BLaER1 (cell line): ENCODE data around the gene HEATR3.

Source experiments
- H3K27ac ChIP-seq: shearing (Covaris generic); formaldehyde crosslinking; 2 replicates; pipeline ENCODE4 v1.8.1; 2022
- H3K27me3 ChIP-seq: shearing (Covaris generic); formaldehyde crosslinking; 2 replicates; pipeline ENCODE4 v1.8.1; 2022
- H3K36me3 ChIP-seq: shearing (Covaris generic); formaldehyde crosslinking; 2 replicates; pipeline ENCODE4 v1.8.1; 2022
- H3K4me1 ChIP-seq: shearing (Covaris generic); formaldehyde crosslinking; 2 replicates; pipeline ENCODE4 v1.8.1; 2022
- H3K4me2 ChIP-seq: shearing (Covaris generic); formaldehyde crosslinking; 2 replicates; pipeline ENCODE4 v1.8.1; 2022
- H3K4me3 ChIP-seq: shearing (Covaris generic); formaldehyde crosslinking; 2 replicates; pipeline ENCODE4 v1.8.1; 2022
- H3K9ac ChIP-seq: shearing (Covaris generic); formaldehyde crosslinking; 2 replicates; pipeline ENCODE4 v1.8.1; 2022
- H3K9me3 ChIP-seq: shearing (Covaris generic); formaldehyde crosslinking; 2 replicates; pipeline ENCODE4 v1.8.1; 2022
- H4K20me1 ChIP-seq: shearing (Covaris generic); formaldehyde crosslinking; 2 replicates; pipeline ENCODE4 v1.8.1; 2022
- Cebpa-rat ChIP-seq: shearing (Covaris generic); IDR thresholded peaks from 2 replicates; pipeline ENCODE4 v1.8.1; 2022

The HEATR3 gene

DNA sequence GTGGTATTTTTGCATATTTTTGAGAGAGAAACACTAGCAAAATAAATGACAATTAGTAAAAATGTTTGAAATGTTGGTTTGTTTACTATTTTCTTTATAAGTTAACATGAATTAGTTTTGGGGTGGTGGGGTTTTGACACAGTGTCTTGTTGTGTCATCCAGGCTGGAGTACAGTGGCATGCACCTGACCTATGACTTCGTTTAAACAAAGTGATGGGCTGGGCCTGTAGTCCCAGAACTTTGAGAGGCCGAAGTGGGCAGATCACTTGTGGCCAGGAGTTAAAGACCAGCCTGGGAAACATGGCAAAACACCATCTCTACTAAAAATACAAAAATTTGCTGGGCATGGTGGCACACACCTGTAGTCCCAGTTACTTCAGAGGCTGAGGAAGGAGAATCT, 17.9 kb upstream of the HEATR3 start:
- TF ChIP-seq Cebpa-rat = no peak
- Histone ChIP-seq H3K4me2 (no peak overlapping the region), H3K4me1 (no peaks in the 10 kb centered on the region), H4K20me1 (no peaks in the 10 kb centered on the region), H3K27ac (no peak overlapping the region), H3K36me3 (no peaks in the 10 kb centered on the region), H3K4me3 (no peak overlapping the region), H3K27me3 (no peaks in the 10 kb centered on the region), H3K9me3 (no peaks in the 10 kb centered on the region), H3K9ac (no peak overlapping the region)

DNA sequence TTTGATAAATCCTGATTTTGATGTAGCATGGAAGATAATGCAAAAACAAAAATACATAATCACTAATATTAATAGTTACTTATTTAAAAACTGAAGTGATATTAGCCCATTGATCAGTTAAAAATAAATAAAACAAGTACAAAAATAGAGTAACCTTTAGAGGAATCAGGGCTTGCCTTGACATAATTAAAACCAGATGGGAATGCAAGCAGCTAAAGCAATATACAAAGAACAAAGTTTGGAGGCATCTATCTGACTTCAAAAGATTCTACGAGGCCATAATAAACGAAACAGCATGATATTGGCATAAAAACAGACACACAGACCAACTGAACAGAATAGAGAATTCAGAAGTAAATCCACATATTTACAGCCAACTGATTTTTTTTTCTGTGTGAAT, 15.0 kb upstream of the HEATR3 start:
- Histone ChIP-seq H3K4me3 (no peak overlapping the region), H4K20me1 (no peaks in the 10 kb centered on the region), H3K9ac (no peak overlapping the region), H3K27me3 (no peaks in the 10 kb centered on the region), H3K36me3 (no peaks in the 10 kb centered on the region), H3K4me2 (no peak overlapping the region), H3K4me1 (no peaks in the 10 kb centered on the region), H3K9me3 (peaks cover 1% of the 10 kb centered on the region; the same call in 1 of the 2 replicates), H3K27ac (no peak overlapping the region)
- no peak for TF ChIP-seq Cebpa-rat

DNA sequence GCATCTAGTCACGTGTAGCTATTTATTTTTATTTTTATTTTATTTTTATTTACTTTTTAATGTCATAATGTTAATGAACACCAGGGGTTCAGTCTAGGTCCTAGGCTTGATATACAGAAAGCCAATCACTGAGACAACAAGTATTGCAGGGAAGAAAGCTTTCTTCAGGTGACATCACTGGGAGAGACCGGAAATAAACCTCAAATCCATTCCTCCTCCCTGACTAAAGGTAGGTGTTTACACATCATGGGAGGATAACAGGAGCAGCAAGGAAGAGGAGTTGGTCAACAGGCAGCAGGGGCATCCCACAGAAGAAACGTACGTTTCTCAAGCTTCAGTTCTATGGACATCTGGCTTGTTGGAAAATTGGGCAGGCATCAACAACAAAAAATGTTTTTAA, 9.5 kb upstream of the HEATR3 start:
- Histone ChIP-seq H3K4me2 (no peak overlapping the region), H3K4me3 (no peak overlapping the region), H3K36me3 (no peaks in the 10 kb centered on the region), H3K27ac (no peak overlapping the region), H3K4me1 (no peaks in the 10 kb centered on the region), H3K27me3 (no peaks in the 10 kb centered on the region), H4K20me1 (no peaks in the 10 kb centered on the region), H3K9ac (no peak overlapping the region), H3K9me3 (peaks cover 11% of the 10 kb centered on the region)
- no peak for TF ChIP-seq Cebpa-rat

DNA sequence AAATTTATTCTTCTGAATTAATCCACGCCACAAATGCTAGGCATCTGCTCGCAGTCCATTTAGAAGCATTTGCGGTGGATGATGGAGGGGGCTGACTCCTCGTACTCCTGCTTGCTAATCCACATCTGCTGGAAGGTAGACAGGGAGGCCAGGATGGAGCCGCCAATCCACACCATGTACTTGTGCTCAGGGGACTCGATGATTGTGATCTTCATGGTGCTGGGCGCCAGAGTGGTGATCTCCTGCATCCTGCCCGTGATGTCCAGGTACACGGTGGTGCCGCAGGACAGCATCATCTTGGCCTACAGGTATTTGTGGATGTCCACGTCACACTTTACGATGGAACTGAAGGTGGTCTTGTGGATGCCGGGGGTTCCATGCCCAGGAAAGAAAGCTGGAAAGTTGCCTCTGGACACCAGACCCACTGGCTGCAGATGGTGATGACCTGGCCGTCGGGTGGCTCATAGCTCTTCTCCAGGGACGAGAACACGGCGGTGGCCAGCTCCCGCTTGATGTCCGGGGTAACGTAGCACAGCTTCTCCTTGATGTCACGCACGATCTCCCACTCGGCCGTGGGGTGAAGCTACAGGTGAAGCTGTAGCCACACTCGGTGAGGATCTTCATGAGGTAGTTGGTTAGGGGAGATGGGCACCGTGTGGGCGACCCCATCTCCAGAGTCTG, 7.5 kb upstream of the HEATR3 start:
- H3K4me3 ChIP-seq = no peak overlapping the region
- H3K4me2 ChIP-seq = no peak overlapping the region
- peaks cover 11% of the 10 kb centered on the region for H3K9me3 ChIP-seq
- no peaks in the 10 kb centered on the region for H4K20me1 ChIP-seq
- no peak overlapping the region for H3K27ac ChIP-seq
- H3K27me3 ChIP-seq = no peaks in the 10 kb centered on the region
- H3K36me3 ChIP-seq = no peaks in the 10 kb centered on the region
- no peaks in the 10 kb centered on the region for H3K4me1 ChIP-seq
- H3K9ac ChIP-seq = no peak overlapping the region
- TF ChIP-seq Cebpa-rat = no peak

DNA sequence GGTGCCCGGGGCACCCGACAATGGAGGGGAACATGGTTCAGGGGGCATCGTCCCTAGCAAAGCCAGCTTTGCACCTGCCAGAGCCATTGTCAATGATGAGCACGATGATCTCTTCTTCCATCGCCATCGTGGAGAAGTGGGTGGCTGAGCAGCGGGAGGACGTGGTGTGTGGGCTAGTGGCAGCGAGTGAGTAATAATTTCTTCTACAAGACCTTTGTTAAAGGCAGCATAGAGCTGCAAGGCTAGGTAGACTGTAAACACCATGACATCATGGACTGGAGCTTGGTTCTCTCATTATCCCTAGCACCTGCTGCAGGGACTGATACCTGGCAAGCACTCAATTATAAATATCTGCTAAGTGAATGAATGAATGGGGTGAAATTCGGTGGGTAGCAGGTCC, 6.7 kb upstream of the HEATR3 start:
- TF ChIP-seq Cebpa-rat = no peak
- H3K9me3 ChIP-seq = peaks cover 11% of the 10 kb centered on the region
- H4K20me1 ChIP-seq = no peaks in the 10 kb centered on the region
- H3K9ac ChIP-seq = no peak overlapping the region
- no peak overlapping the region for H3K4me3 ChIP-seq
- no peaks in the 10 kb centered on the region for H3K27me3 ChIP-seq
- H3K4me2 ChIP-seq = no peak overlapping the region
- no peaks in the 10 kb centered on the region for H3K36me3 ChIP-seq
- no peak overlapping the region for H3K27ac ChIP-seq
- no peaks in the 10 kb centered on the region for H3K4me1 ChIP-seq

DNA sequence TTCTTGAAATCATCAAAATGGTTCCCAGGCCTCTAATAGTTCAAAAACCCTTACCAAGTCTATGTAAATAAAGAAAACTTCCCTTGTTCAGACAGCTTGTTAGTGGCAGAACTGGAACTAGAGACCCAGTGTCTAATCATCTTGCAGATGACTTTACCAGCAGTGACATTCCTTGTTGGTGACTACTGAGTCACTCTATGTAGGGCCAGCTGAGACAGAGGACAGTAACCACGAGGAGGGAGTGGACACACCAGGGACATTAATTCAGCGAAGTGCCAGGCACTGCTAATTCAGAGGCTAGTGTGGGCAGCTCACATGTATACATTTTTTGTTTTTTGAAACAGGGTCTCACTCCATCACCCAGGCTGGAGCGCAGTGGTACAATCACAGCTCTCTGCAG, 6.1 kb upstream of the HEATR3 start:
- Histone ChIP-seq H3K9ac (no peak overlapping the region), H3K4me1 (no peaks in the 10 kb centered on the region)

DNA sequence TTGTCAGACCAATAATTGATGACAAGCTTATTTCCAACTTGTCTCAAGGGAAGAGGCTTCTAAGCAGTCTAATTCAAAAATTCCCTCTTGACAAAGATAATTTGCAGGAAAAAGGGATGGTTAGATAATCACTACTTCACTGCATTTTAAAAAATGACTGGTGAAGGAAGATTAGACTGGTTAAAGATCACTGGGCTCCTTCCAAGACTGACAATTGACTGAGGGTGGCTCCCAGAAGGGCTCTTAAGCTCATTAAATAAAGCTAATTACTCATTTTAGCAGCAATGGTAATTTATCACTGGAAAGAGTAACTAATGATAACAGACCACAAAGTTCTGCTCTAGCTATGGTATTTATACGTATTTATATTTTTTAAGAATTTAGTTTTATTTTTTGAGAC, 4.4 kb upstream of the HEATR3 start:
- Histone ChIP-seq H3K27ac (no peak overlapping the region), H4K20me1 (peaks cover under 1% of the 10 kb centered on the region), H3K4me3 (no peak overlapping the region), H3K36me3 (no peaks in the 10 kb centered on the region), H3K27me3 (no peaks in the 10 kb centered on the region), H3K4me1 (no peaks in the 10 kb centered on the region), H3K9ac (no peak overlapping the region), H3K4me2 (no peak overlapping the region), H3K9me3 (peaks cover 4% of the 10 kb centered on the region)
- TF ChIP-seq Cebpa-rat = no peak

More for the DNA sequence above, 6.1 kb upstream of the HEATR3 start:
- no peaks in the 10 kb centered on the region for H3K27me3 ChIP-seq
- H3K4me3 ChIP-seq = no peak overlapping the region
- no peaks in the 10 kb centered on the region for H3K36me3 ChIP-seq
- H4K20me1 ChIP-seq = no peaks in the 10 kb centered on the region
- no peak for TF ChIP-seq Cebpa-rat
- peaks cover 11% of the 10 kb centered on the region for H3K9me3 ChIP-seq
- no peak overlapping the region for H3K27ac ChIP-seq
- no peak overlapping the region for H3K4me2 ChIP-seq

DNA sequence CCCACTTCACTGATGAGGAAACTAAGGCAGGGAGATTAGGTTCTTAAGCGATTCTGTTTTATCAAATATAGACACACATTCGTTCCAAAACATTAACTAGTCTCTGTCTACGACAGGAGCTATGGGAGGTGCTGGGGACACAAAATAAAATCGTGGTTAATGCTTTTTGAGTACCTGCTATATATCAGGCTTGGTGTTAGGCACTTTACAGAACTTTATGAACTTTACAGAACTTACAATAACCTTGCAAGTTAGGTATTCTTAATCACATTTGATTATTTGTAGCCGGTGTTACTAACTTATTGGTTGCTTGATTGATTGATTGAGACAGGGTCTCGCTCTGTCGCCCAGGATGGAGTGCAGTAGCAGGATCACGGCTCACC, 538 bp upstream of the HEATR3 start:
- Histone ChIP-seq H3K27ac (peak overlapping the region; percentile 43; the same call in 1 of the 2 replicates), H3K9me3 (no peaks in the 10 kb centered on the region), H3K27me3 (no peaks in the 10 kb centered on the region), H3K4me3 (peak overlapping the region; percentile 91), H3K36me3 (peaks cover 23% of the 10 kb centered on the region), H4K20me1 (peaks cover 38% of the 10 kb centered on the region), H3K4me2 (peak overlapping the region; percentile 71), H3K4me1 (peaks cover 24% of the 10 kb centered on the region), H3K9ac (no peak overlapping the region)
- no peak for TF ChIP-seq Cebpa-rat

DNA sequence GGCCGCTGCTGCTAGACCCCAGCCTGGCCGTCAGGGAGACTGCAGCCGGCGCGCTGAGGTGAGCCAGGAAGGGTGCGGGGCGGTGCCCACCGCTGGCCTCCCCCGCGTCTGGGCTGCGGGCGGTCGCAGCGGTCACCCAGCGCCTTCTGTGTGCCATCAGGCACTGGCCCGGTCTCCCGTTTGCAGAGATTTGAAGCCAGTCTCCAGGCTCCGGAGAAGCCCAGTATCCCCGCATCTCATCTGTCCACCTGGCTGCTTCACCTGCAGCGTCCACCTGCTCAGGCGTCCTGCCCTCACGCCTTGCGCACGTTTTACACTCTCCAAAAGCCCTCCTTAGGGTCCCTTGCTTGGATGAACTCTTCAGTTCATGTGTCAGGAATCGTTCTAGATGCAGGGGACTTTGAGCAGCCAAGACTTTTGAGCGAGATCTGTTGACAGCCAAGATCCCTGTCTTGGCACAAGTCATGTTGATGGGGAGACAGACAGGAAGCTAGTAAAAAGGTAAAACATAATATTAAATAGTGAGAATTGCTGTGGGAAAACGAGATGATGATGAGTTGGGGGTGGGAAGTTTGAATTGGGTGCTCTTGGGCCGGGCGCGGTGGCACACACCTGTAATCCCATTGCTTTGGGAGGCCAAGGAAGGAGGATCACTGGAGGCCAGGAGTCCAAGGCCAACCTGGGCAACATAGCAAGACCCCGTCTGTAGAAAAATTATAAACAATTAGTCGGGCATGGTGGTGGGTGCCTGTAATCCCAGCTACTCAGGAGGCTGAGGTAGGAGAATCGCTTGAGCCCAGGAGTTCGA, 916 bp downstream of the HEATR3 start:
- H3K27me3 ChIP-seq = no peaks in the 10 kb centered on the region
- peaks cover 51% of the 10 kb centered on the region for H4K20me1 ChIP-seq
- TF ChIP-seq Cebpa-rat = no peak
- peaks cover 35% of the 10 kb centered on the region for H3K36me3 ChIP-seq
- H3K9me3 ChIP-seq = no peaks in the 10 kb centered on the region
- peaks cover 24% of the 10 kb centered on the region for H3K4me1 ChIP-seq
- peak overlapping the region; percentile 94 for H3K27ac ChIP-seq
- H3K9ac ChIP-seq = peak overlapping the region; percentile 92
- peak overlapping the region; percentile 91 for H3K4me3 ChIP-seq
- H3K4me2 ChIP-seq = peak overlapping the region; percentile 93

DNA sequence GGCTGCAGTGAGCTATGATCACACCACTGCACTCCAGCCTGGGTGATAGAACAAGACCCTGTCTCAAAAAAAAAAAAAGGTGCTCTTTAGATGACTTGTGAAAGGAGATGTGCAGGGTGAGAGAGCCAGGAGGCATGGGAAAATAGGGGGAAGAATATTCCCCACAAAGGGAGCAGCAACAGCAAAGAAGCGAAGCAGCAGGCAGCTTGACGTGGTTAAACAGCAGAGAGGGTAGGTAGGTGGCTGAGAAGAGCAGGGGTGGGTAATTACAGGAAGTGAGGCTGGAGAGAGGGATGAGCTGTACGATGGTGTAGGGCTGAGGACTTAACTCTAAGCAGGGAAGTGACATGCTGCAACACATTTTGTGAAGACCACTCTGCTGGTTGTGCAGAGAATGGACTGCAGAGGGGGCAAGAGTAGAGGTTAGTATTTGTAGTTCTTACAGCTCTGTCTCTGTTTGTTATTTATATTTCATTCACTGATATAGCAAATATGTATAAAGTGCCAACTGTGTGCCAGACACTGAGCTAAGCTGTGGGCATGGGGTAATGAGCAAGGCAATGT, 1.6 kb downstream of the HEATR3 start:
- Histone ChIP-seq H3K9ac (peak overlapping the region; percentile 92), H3K4me3 (peak overlapping the region; percentile 91)

More for the DNA sequence above, 1.6 kb downstream of the HEATR3 start:
- Histone ChIP-seq H3K4me1 (peaks cover 24% of the 10 kb centered on the region), H3K27me3 (no peaks in the 10 kb centered on the region), H3K9me3 (no peaks in the 10 kb centered on the region), H4K20me1 (peaks cover 56% of the 10 kb centered on the region), H3K4me2 (peak overlapping the region; percentile 93), H3K27ac (no peak overlapping the region), H3K36me3 (peaks cover 39% of the 10 kb centered on the region)
- no peak for TF ChIP-seq Cebpa-rat
